Measurements from ENCODE around the gene SNX14.
"Not testable (repeated sequence)": the region's sequence is repeated elsewhere in the genome, so short reads cannot be mapped to it uniquely, and the experiment has no call there.

SNX14 gene

DNA sequence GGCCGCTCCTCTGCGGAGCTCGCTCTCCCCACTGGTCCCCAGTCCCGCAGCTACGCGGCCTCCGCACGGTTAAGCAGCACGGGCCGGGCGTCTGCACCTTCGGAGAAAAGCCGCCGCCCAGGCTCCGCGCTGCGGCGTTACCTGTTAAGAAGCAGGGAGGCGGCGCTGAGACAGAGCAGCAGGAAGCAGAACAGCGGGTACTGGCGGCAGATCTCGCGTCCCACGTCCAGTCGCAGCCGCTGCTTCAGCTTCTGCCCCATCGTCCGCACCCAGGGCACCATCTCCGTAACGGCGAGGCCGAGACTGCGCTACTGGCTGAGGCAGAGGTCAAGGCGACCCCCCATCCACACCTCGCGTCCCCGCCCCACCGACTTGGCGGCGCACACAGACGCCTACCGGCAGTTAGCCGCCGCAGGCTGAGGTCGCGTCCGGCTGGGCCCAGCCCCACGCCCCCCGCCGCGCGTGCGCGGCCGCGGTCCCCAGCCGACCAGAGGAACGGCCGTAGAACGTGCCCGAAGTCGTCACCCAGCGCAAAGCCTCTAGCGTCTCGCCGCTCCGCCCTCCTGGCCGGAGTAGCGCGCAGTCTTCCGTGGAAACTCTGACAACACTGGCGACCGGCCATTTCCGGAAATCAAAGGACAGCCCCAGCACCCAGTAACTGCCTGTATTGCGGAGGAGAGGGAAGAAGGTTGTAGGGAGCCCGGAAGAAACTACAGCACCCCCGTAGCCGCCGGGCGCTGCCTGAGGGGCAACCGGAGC lies at the start of gene SNX14:
Gene SNX14 (minus strand): TSS at position 421 of the 759 bp plus-strand sequence. CDS start 140 bp downstream, at position 281.
- DNase-seq (ENCODE audit: low read depth, low spot score): peak; percentile 56
- peak within 1 kb of the TSS; percentile 92 for H3K27ac ChIP-seq

GRCh38 chr6:85642774-85643536 lies 49.3 kb upstream of the SNX14 start, which contains the start of gene SYNCRIP:
Gene SYNCRIP, minus strand, starts transcription at chr6:85642886. Its CDS starts 1,447 bp downstream, at chr6:85641439.
- DNase-seq (ENCODE audit: low read depth, low spot score): peak; percentile 90
- peak within 1 kb of the TSS; percentile 99 for H3K27ac ChIP-seq

DNA sequence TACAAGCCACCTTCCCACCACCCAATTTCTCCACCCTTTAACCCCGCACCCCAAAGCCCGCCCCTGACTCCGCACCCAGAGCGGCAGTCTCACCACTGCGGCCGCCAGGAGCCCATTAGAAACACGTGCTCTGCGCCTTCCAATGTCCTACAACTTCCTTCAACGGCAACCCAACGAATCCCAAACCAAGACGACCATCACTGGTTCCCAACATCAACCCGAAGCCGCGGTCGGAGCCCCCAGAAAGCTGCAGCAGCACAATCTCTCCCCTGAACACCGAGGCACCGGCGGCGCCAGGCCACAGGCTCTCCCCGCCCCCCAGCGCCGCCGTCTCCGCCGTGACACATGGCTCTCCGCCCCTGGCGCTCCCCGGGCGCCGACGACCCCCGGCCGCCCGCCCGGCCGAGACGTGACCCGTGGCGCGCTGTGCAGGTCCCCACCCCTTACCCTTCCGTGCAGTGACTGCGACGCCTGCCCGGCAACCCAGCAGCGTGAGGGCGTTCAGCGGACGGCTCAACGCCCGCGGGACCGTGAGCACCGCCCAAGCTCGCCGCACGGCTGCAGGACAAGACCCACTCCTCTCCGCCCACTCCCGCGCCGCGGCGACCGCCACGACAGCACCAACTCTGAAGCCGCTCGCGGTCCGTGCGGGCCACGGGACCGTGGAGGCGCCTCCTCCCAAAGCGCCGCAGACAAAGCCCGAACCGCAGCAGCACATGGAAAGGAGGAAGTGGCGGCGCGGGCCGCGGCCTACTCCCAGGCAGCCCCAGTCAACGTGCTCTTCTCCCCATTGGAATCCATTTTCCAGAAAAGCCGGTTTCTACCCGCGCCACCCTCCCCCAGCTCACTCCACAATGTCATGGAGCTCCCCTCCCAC lies 48.5 kb upstream of the SNX14 start:
- DNase-seq (ENCODE audit: low read depth, low spot score): peak; percentile 8
- H3K27ac ChIP-seq: peak overlapping the region; percentile 99

- DNase-seq (ENCODE audit: low read depth, low spot score): no peak
- peak overlapping the region; percentile 99 for H3K27ac ChIP-seq
Measured at GRCh38 chr6:85641522-85641896, 47.9 kb upstream of the SNX14 start.

- no peak overlapping the region for H3K27ac ChIP-seq
- DNase-seq (ENCODE audit: low read depth, low spot score): no peak
Measured at GRCh38 chr6:85640821-85641220, 47.2 kb upstream of the SNX14 start.

DNA sequence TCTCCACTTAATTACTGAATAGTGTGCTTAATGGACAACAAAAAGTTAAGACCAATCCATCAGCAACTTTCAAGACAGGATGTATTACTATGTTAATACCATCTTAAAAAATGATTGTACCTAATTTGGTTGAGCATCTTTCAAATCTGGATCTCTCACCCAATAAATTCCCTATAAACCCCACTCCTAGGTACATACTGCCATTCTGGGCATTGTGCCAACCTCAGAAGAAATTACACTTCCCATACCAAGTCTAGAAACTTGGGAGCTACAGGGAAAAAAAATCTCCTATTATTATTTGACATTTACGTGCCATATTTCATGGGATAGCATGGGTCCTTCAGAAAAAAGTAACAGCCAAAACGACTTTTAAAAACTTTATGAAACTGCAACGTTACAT lies 43.9 kb upstream of the SNX14 start:
- no peak for DNase-seq (ENCODE audit: low read depth, low spot score)
- no peak overlapping the region for H3K27ac ChIP-seq

DNA sequence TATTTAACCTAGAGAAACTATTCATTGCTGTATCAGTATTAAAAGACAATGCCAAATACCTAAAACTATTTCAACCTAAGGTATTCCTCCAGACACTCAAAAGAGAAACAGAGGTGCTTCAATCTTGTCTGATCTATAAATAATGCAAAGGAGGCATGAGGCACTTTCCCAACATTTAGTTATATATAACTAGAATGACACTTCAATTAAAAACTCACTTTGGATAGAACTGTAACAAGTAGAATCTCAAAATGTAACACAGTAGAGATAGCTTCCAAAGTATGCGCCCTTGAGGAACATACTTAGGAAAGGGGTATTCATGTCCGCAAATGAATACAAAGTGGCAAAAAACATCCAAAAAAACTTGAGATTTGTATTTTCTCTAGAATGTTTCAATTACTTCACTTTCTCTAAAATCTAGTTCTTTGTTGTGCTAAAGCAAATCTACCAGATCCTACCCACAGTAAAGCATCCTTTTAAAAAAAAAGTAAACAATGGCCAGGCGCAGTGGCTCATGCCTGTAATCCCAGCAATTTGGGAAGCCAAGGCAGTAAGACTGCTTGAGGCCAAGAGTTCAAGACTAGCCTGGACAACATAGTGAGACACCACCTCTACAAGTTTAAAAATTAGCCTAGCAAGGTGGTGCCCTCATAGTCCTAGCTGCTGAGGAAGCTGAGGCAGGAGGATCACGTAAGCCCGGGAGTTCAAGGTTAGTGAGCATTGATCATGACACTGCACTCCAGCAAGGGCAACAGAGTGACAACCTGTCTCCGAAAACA lies 38.7 kb upstream of the SNX14 start:
- H3K27ac ChIP-seq: peak overlapping the region; percentile 10
- no peak for DNase-seq (ENCODE audit: low read depth, low spot score)

DNA sequence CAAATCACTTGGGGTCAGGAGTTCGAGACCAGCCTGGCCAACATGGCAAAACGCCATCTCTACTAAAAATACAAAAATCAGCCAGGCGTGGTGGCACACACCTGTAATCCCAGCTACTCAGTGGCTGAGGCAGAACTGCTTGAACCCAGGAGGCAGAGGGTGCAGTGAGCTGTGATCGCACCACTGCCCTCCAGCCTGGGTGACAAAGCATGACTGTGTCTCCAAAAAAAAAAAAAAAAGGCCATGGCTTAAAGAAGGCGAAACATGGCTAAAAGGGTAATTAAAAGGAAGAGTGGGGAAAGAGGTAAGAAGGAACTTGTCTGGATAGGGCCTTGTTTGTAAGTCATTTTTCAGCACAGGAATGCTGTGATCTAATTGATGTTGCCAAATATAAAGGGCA lies 37.5 kb upstream of the SNX14 start:
- peak overlapping the region; percentile 10 for H3K27ac ChIP-seq
- not testable (repeated sequence) for DNase-seq (ENCODE audit: low read depth, low spot score)

DNA sequence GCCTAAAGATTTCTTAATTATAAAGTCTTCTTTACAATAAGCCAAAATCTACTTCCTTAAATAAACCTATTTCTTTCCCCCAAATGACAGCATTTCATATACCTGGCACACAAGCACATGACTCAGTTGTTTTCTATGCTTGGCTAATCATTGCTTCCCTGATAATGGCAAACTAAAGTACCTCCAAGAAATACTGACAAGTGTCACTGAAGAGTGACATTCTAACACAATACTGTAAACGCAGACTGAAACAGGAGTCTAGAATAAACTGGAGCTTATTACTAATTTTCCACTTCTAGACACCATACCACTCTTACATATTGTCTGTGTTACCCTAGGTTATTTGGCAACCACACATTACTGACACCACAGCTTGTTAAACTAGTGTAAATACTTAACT lies 34.7 kb upstream of the SNX14 start:
- DNase-seq (ENCODE audit: low read depth, low spot score): no peak
- no peak overlapping the region for H3K27ac ChIP-seq

DNA sequence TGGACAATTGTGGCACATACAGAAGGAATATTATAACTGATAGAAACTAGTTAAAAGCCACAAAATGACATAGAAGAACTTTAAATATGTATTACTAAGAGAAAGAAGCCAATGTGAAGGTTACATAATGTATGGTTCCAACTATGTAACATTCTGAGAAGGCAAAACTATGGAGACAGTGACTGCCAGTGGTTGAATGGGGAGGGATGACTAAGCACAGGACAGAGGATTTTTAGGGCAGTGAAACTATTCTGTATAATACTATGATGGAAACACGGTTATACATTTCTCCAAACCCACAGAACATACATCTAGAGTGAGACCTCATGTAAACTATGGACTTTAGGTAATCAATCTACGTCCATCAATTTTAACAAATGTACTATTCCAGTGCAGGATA lies 26.6 kb upstream of the SNX14 start:
- no peak overlapping the region for H3K27ac ChIP-seq
- no peak for DNase-seq (ENCODE audit: low read depth, low spot score)

DNA sequence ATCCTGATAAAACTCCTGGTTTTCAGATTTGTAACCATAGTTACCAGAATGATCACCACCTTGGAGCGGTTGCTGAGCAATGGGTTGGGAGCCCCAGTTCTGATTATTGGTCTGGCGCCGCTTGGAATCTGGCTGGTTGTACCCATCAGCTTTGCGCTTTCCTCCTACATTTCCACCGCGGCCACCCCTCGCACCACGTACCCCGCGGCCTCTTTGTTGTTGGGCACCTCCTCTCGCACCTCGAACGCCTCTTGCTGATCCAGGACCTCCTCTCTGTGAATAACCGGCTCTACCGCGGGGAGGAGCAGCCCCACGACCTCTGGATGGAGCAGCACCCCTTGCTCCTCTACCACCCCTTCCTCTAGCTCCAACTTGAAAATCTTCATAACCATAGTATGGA lies 21.1 kb upstream of the SNX14 start:
- DNase-seq (ENCODE audit: low read depth, low spot score): no peak
- no peak overlapping the region for H3K27ac ChIP-seq

- no peak for DNase-seq (ENCODE audit: low read depth, low spot score)
- no peak overlapping the region for H3K27ac ChIP-seq
Measured at GRCh38 chr6:85612690-85613474, 19.2 kb upstream of the SNX14 start.

GRCh38 chr6:85610182-85610895 lies 16.7 kb upstream of the SNX14 start:
- no peak for DNase-seq (ENCODE audit: low read depth, low spot score)
- H3K27ac ChIP-seq: peak overlapping the region; percentile 17

DNA sequence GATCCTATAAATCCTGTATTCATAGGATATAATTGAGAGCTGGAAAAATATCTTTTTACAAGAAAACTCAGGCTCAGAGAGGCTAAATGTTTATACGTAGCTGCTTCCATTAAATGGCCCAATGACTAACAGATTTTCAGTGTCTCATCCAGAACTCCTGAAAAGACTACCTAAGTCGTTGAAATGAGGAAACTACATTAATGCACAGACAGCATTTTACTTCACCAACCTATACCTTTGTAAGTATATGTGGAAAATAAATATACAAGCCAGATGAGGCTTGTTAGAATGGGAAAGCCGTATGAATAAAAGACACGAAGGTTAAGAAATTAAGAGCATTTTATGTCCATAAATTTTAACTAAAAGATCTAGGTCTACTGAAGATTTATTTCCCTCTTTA lies 8.4 kb upstream of the SNX14 start:
- no peak for DNase-seq (ENCODE audit: low read depth, low spot score)
- H3K27ac ChIP-seq: no peak overlapping the region

DNA sequence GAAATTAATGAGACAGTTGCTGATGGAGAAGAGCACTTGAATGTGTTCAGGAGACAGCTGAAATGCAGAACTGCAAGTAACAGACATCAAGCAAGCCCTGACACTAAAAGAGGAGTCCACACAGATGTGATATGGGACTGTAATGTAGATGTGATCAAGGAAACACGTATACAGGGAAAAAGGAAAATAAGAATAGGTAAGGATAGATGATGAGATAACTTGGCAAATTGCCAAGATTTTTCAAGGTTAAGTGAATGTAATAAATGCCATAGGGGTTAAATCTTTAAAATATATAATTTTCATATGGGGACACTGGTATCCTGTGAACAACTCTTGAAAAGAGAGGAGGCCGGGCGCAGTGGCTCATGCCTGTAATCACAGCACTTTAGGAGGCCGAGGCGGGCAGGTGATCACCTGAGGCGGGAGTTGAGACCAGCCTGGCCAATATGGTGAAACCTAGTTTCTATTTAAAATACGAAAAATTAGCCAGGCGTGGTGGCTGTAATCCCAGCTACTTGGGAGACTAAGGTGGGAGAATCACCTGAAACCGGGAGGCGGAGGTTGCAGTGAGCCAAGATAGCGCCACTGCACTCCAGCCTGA lies 7.2 kb upstream of the SNX14 start:
- no peak overlapping the region for H3K27ac ChIP-seq
- no peak for DNase-seq (ENCODE audit: low read depth, low spot score)

DNA sequence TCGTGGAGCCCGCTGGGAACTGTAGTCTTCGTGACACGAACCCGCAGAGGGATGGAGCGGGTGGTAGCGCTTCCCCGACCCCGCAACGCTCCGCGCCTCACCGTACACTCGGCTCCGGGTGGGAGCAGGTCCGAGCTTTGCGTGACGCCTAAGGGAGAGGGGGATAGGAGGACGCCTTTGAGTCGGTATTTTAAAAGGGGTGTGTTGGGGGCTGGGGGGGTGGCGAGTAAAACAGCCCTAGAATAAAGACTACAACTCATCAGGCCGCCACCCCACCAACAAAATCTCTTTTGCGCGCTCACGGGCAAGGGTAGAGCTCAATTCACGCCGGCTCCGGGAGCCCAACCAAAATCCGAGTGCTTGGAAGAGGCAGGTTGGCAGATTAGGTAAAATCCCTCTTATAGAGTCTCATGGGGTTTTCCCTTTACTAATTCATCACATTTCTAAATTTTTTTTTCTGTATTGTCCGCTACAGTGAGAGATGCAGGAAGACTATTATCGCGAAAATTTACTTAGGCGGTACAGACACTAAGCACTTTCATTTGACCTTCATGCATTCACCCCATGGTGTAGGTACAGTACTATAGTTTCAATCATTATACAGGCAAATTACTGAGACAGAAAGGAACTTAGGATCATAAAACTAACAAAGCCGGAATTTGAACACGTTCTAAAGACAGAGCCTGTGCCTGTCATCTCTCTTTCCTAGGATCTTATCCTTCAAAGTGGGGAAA lies 706 bp upstream of the SNX14 start:
- no peak for DNase-seq (ENCODE audit: low read depth, low spot score)
- H3K27ac ChIP-seq: peak overlapping the region; percentile 92

DNA sequence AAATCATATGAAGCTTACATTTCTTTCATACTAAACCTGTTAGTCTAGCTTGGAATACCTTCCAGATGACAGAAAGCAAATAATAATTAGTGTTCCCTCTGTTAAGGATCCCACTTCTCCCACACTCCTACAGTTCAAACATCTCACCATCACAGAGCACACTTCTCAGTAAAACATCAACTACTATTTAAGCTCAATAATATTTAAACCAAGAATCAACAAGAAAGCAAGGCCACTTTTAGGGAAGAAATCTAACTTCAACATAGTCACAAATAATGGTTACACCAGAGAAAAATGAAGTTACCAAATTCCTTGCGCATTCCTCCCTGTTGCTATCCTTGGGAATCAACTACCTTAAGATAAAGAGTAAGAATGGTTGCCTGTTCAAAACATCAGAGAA lies 1.6 kb downstream of the SNX14 start:
- no peak for DNase-seq (ENCODE audit: low read depth, low spot score)
- H3K27ac ChIP-seq: no peak overlapping the region
